Measurements from ENCODE around the gene MYH4.

The MYH4 gene

DNA sequence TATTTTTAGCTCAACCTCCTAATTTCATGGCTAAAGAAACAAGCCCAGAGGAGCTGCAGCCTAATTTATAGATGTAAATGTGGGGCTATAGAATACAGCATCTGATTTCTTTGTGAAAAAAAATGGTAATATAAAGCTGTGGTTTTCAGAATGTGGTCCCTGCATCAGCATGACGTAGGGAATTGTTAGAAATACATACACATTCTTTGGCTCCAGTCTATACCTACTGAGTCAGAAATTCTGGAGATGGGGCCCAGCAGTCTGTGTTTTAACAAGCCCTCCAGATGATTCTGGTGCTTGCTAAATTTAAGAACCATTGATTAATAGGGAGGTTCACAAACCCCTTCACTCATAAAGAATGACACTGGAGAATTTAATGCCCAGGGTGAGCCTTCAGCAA lies 29.5 kb downstream of the MYH4 start:
- Histone ChIP-seq H3K9ac (ENCODE audit: low read depth, low read length) (no peak overlapping the region), H3K4me3 (ENCODE audit: low read depth in 1 of 2, low read length in 2 of 2) (no peak overlapping the region), H3K27ac (ENCODE audit: low read length) (no peak overlapping the region), H3K9me3 (ENCODE audit: insufficient read depth, low read length, severe bottlenecking) (no peaks in the 10 kb centered on the region), H3K4me1 (ENCODE audit: insufficient read depth, low read length) (no peaks in the 10 kb centered on the region), H3K79me2 (ENCODE audit: insufficient read depth, low read length) (no peaks in the 10 kb centered on the region), H3K4me2 (ENCODE audit: insufficient read depth, low read length) (no peak overlapping the region), H3K36me3 (ENCODE audit: insufficient read depth, low read length) (no peaks in the 10 kb centered on the region), H4K20me1 (ENCODE audit: insufficient read depth, low read length) (no peaks in the 10 kb centered on the region), H3K27me3 (ENCODE audit: insufficient read depth, low read length, poor library complexity) (peaks cover 5% of the 10 kb centered on the region), H2AFZ (ENCODE audit: low read depth, low read length) (no peak overlapping the region)
- ATAC-seq (ENCODE audit: insufficient read depth, low read depth) (no peak), DNase-seq (no peak)
- no peak for TF ChIP-seq EZH2 (IDR thresholded peaks at IDR 0.05; ENCODE audit: borderline replicate concordance, low read depth, low read length, severe bottlenecking)
- TF ChIP-seq, protein P1, sequence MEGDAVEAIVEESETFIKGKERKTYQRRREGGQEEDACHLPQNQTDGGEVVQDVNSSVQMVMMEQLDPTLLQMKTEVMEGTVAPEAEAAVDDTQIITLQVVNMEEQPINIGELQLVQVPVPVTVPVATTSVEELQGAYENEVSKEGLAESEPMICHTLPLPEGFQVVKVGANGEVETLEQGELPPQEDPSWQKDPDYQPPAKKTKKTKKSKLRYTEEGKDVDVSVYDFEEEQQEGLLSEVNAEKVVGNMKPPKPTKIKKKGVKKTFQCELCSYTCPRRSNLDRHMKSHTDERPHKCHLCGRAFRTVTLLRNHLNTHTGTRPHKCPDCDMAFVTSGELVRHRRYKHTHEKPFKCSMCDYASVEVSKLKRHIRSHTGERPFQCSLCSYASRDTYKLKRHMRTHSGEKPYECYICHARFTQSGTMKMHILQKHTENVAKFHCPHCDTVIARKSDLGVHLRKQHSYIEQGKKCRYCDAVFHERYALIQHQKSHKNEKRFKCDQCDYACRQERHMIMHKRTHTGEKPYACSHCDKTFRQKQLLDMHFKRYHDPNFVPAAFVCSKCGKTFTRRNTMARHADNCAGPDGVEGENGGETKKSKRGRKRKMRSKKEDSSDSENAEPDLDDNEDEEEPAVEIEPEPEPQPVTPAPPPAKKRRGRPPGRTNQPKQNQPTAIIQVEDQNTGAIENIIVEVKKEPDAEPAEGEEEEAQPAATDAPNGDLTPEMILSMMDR (IDR thresholded peaks at IDR 0.05; ENCODE audit: borderline replicate concordance, extremely low read depth, low read length, poor library complexity, severe bottlenecking): no peak

DNA sequence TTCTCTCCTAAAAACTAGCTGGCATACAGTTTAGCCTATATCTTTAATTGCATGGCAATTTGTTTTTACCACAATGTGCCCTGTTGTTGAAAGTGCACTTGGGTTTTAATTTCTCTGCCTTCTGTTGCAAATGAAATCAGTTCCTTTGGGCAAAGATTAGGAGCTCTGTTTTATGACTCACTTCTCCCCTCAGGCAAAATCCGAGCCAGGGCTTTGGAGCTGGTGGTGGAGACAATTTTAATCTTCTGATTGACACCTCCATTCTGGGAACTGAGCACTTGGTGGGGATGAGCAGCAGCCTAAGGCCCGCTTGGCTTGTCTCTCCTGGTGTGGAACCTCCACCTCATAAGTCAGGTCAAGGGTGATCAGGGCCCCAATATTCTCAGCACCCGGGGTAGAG lies 34.3 kb downstream of the MYH4 start:
- Histone ChIP-seq H3K27me3 (ENCODE audit: insufficient read depth, low read length, poor library complexity) (peaks cover 5% of the 10 kb centered on the region), H3K27ac (ENCODE audit: low read length) (no peak overlapping the region), H3K4me1 (ENCODE audit: insufficient read depth, low read length) (no peaks in the 10 kb centered on the region), H4K20me1 (ENCODE audit: insufficient read depth, low read length) (no peaks in the 10 kb centered on the region), H3K4me3 (ENCODE audit: low read depth in 1 of 2, low read length in 2 of 2) (no peak overlapping the region), H3K79me2 (ENCODE audit: insufficient read depth, low read length) (no peaks in the 10 kb centered on the region), H3K36me3 (ENCODE audit: insufficient read depth, low read length) (no peaks in the 10 kb centered on the region), H3K4me2 (ENCODE audit: insufficient read depth, low read length) (no peak overlapping the region), H3K9ac (ENCODE audit: low read depth, low read length) (no peak overlapping the region), H3K9me3 (ENCODE audit: insufficient read depth, low read length, severe bottlenecking) (no peaks in the 10 kb centered on the region), H2AFZ (ENCODE audit: low read depth, low read length) (no peak overlapping the region)
- ATAC-seq (ENCODE audit: insufficient read depth, low read depth) (no peak), DNase-seq (no peak)
- no peak for TF ChIP-seq EZH2 (IDR thresholded peaks at IDR 0.05; ENCODE audit: borderline replicate concordance, low read depth, low read length, severe bottlenecking)
- TF ChIP-seq, protein P1 (IDR thresholded peaks at IDR 0.05; ENCODE audit: borderline replicate concordance, extremely low read depth, low read length, poor library complexity, severe bottlenecking): no peak

DNA sequence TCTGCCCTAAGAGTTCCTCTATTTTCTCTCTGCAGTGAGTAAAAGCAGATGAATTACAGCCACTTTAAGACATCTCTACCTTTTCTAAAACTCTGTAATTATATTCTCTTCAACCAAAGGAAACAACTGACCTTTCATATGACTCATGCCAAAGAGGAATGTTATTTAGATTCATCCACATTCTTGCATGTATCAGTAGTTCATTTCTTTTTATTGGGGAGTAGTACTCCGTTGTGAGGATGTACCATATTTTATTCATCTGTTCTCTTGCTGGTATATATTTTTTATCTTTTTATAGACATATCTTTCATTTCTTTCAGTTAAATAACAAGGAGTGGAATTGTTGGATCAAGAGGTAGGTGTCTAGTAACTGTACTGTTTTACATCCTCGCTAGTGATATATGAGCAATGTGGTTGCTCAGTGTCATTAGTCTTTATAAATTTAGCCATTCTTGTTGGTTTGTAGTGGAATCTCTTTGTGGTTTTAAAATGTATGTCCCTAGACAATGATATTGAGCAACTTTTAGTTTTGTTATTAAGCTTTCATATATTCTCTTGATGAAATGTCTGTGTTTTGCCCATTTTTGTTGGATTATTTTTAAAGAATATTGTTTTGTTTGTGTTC lies 39.8 kb downstream of the MYH4 start:
- H3K9ac ChIP-seq (ENCODE audit: low read depth, low read length): no peak overlapping the region
- no peak for TF ChIP-seq EZH2 (IDR thresholded peaks at IDR 0.05; ENCODE audit: borderline replicate concordance, low read depth, low read length, severe bottlenecking)
- TF ChIP-seq, protein P1 (IDR thresholded peaks at IDR 0.05; ENCODE audit: borderline replicate concordance, extremely low read depth, low read length, poor library complexity, severe bottlenecking): no peak

More for the DNA sequence above, 39.8 kb downstream of the MYH4 start:
- no peaks in the 10 kb centered on the region for H3K9me3 ChIP-seq (ENCODE audit: insufficient read depth, low read length, severe bottlenecking)
- H3K4me2 ChIP-seq (ENCODE audit: insufficient read depth, low read length): no peak overlapping the region
- peaks cover 22% of the 10 kb centered on the region for H3K27me3 ChIP-seq (ENCODE audit: insufficient read depth, low read length, poor library complexity)
- no peaks in the 10 kb centered on the region for H3K36me3 ChIP-seq (ENCODE audit: insufficient read depth, low read length)
- no peaks in the 10 kb centered on the region for H3K79me2 ChIP-seq (ENCODE audit: insufficient read depth, low read length)
- no peak overlapping the region for H3K4me3 ChIP-seq (ENCODE audit: low read depth in 1 of 2, low read length in 2 of 2)
- H4K20me1 ChIP-seq (ENCODE audit: insufficient read depth, low read length): no peaks in the 10 kb centered on the region
- ATAC-seq (ENCODE audit: insufficient read depth, low read depth) (no peak), DNase-seq (no peak)
- no peak overlapping the region for H3K27ac ChIP-seq (ENCODE audit: low read length)
- no peaks in the 10 kb centered on the region for H3K4me1 ChIP-seq (ENCODE audit: insufficient read depth, low read length)
- H2AFZ ChIP-seq (ENCODE audit: low read depth, low read length): no peak overlapping the region
